Measurements from ENCODE around the gene PALLD. TPM values are rescaled to one million over a fixed set of nuclear protein-coding genes. Genes with fewer than 3 reads are reported as not detected.

PALLD gene
- polyA plus RNA-seq, 5 donors = 55.6 to 90.3 (median 82.1) TPM

- DNase-seq = no peak
These were observed 92.2 kb downstream of the PALLD start for GRCh38 chr4:168588916-168589531.

GRCh38 chr4:168592676-168593075, 95.8 kb downstream of the PALLD start:
- no peak for DNase-seq

GRCh38 chr4:168593399-168593798, 96.5 kb downstream of the PALLD start:
- DNase-seq = no peak

GRCh38 chr4:168594121-168594520, 97.3 kb downstream of the PALLD start:
- no peak for DNase-seq

GRCh38 chr4:168598191-168598590, 101.3 kb downstream of the PALLD start:
- DNase-seq = no peak

GRCh38 chr4:168600796-168601583, 104.1 kb downstream of the PALLD start:
- DNase-seq = no peak

GRCh38 chr4:168601899-168602298, 105.0 kb downstream of the PALLD start:
- no peak for DNase-seq

GRCh38 chr4:168604496-168605373, 107.9 kb downstream of the PALLD start:
- DNase-seq = peak; percentile 13 to 25

GRCh38 chr4:168605411-168605810, 108.6 kb downstream of the PALLD start:
- no peak for DNase-seq

- DNase-seq = no peak
These were observed 110.4 kb downstream of the PALLD start for GRCh38 chr4:168607215-168607614.

GRCh38 chr4:168608771-168609170, 111.9 kb downstream of the PALLD start:
- DNase-seq = no peak

- DNase-seq = no peak
These were observed 112.5 kb downstream of the PALLD start for GRCh38 chr4:168609369-168609768.

- no peak for DNase-seq
These were observed 114.2 kb downstream of the PALLD start for GRCh38 chr4:168610911-168611530.

- DNase-seq = no peak
These were observed 115.7 kb downstream of the PALLD start for GRCh38 chr4:168612450-168613135.

- no peak for DNase-seq
These were observed 117.0 kb downstream of the PALLD start for GRCh38 chr4:168613869-168614268.

GRCh38 chr4:168614281-168615057, 117.6 kb downstream of the PALLD start:
- no peak for DNase-seq

- no peak for DNase-seq
These were observed 118.6 kb downstream of the PALLD start for GRCh38 chr4:168615294-168616065.

- no peak for DNase-seq
These were observed 121.9 kb downstream of the PALLD start for GRCh38 chr4:168618577-168619265.

- no peak for DNase-seq
These were observed 122.4 kb downstream of the PALLD start for GRCh38 chr4:168619266-168619631.
